ENCODE data around the gene TMTC4. TPM values are rescaled to one million over a fixed set of nuclear protein-coding genes. Genes with fewer than 3 reads are reported as not detected.

TMTC4 gene
- polyA plus RNA-seq, 1 donor from 2014 or later, result 123 TPM

DNA sequence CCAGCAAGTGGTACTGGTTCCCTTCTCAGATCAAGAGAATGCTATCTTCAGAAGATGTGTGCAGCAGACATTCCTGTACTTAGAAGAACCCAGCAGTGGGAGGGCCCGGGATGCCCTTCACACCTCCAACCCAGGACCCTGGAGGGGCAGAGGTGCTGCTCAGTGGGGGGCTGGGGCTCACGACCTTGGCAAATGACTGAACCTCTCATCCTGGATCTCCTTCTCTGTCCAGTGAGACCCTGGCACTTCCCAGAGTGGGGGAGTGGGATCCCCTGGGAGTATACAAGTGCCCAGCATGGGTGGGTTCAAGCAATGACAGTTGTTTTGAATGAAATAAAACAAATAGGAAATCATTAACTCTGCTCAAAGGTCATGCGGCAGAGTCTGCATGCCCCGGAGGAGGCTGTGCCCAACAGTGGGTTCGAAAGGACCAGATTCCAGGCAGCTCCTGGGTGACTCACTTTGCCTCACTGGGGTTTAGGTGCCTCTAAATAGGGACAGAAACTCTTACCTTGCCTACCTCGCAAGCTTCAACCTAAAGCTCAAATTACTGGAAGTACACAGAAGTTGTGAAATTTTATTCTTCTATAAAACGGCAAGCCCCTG is 112.9 kb downstream of the TMTC4 start:
- H4K20me1 ChIP-seq (ENCODE audit: insufficient read depth), result no peaks in the 10 kb centered on the region
- H3K4me2 ChIP-seq (ENCODE audit: low read length), result no peak overlapping the region
- H3K9me2 ChIP-seq (ENCODE audit: insufficient read depth, low read length), result no peaks in the 10 kb centered on the region
- H3K79me2 ChIP-seq (replicated peaks; ENCODE audit: insufficient read depth, low read length), result no peaks in the 10 kb centered on the region
- no peaks in the 10 kb centered on the region for H3F3A ChIP-seq (ENCODE audit: insufficient read depth, low read length, poor library complexity, severe bottlenecking)
- no peak overlapping the region for H3K9ac ChIP-seq (ENCODE audit: low read length)
- H3K4me3 ChIP-seq (ENCODE audit: low read length), result no peak overlapping the region
- TF ChIP-seq POLR2AphosphoS5 (IDR thresholded peaks at IDR 0.05) (no peak), EP300 (conservative IDR thresholded peaks at IDR 0.05; ENCODE audit: poor library complexity, severe bottlenecking) (no peak), SMC3 (conservative IDR thresholded peaks at IDR 0.05; ENCODE audit: poor library complexity) (no peak), EZH2 (IDR thresholded peaks at IDR 0.05; ENCODE audit: borderline replicate concordance, insufficient read depth, low read length, poor library complexity, severe bottlenecking) (no peak), RAD21 (conservative IDR thresholded peaks at IDR 0.05) (no peak), TAF1 (IDR thresholded peaks at IDR 0.05; ENCODE audit: low read depth) (no peak), MXI1 (conservative IDR thresholded peaks at IDR 0.05; ENCODE audit: poor library complexity, severe bottlenecking) (no peak)
- TF ChIP-seq, protein P1, sequence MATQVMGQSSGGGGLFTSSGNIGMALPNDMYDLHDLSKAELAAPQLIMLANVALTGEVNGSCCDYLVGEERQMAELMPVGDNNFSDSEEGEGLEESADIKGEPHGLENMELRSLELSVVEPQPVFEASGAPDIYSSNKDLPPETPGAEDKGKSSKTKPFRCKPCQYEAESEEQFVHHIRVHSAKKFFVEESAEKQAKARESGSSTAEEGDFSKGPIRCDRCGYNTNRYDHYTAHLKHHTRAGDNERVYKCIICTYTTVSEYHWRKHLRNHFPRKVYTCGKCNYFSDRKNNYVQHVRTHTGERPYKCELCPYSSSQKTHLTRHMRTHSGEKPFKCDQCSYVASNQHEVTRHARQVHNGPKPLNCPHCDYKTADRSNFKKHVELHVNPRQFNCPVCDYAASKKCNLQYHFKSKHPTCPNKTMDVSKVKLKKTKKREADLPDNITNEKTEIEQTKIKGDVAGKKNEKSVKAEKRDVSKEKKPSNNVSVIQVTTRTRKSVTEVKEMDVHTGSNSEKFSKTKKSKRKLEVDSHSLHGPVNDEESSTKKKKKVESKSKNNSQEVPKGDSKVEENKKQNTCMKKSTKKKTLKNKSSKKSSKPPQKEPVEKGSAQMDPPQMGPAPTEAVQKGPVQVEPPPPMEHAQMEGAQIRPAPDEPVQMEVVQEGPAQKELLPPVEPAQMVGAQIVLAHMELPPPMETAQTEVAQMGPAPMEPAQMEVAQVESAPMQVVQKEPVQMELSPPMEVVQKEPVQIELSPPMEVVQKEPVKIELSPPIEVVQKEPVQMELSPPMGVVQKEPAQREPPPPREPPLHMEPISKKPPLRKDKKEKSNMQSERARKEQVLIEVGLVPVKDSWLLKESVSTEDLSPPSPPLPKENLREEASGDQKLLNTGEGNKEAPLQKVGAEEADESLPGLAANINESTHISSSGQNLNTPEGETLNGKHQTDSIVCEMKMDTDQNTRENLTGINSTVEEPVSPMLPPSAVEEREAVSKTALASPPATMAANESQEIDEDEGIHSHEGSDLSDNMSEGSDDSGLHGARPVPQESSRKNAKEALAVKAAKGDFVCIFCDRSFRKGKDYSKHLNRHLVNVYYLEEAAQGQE (IDR thresholded peaks at IDR 0.05; ENCODE audit: borderline replicate concordance), result no peak
- TF ChIP-seq, protein P2, sequence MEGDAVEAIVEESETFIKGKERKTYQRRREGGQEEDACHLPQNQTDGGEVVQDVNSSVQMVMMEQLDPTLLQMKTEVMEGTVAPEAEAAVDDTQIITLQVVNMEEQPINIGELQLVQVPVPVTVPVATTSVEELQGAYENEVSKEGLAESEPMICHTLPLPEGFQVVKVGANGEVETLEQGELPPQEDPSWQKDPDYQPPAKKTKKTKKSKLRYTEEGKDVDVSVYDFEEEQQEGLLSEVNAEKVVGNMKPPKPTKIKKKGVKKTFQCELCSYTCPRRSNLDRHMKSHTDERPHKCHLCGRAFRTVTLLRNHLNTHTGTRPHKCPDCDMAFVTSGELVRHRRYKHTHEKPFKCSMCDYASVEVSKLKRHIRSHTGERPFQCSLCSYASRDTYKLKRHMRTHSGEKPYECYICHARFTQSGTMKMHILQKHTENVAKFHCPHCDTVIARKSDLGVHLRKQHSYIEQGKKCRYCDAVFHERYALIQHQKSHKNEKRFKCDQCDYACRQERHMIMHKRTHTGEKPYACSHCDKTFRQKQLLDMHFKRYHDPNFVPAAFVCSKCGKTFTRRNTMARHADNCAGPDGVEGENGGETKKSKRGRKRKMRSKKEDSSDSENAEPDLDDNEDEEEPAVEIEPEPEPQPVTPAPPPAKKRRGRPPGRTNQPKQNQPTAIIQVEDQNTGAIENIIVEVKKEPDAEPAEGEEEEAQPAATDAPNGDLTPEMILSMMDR (IDR thresholded peaks at IDR 0.05; ENCODE audit: poor library complexity, severe bottlenecking), result no peak
- H3K27ac ChIP-seq (ENCODE audit: low read length), result no peak overlapping the region
- no peak overlapping the region for H2AFZ ChIP-seq (ENCODE audit: low read depth, low read length)
- H3K36me3 ChIP-seq (ENCODE audit: insufficient read depth, low read length), result no peaks in the 10 kb centered on the region
- no peaks in the 10 kb centered on the region for H3K9me3 ChIP-seq (ENCODE audit: low read length)
- H3K27me3 ChIP-seq (ENCODE audit: insufficient read depth, low read depth, low read length), result no peaks in the 10 kb centered on the region

DNA sequence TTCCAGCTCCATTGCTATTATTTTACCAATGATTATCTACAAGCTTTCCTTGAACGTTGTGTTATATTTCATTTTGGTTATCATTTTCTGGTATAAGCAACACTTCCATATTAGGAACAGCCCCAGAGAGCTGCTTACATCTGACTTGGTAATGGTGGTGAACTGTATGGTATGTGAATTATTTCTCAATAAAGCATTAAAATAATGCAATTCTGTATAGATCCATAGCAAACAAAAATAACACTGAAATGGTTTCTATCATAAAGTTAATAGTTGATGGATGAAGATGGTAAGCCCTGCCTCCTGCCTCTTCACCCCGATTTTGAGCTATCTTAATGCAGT is 113.5 kb downstream of the TMTC4 start:
- no peak for TF ChIP-seq EZH2 (IDR thresholded peaks at IDR 0.05; ENCODE audit: borderline replicate concordance, insufficient read depth, low read length, poor library complexity, severe bottlenecking)
- TF ChIP-seq, protein P1 (IDR thresholded peaks at IDR 0.05; ENCODE audit: borderline replicate concordance), result no peak
- no peak for TF ChIP-seq TAF1 (IDR thresholded peaks at IDR 0.05; ENCODE audit: low read depth)
- no peak for TF ChIP-seq MXI1 (conservative IDR thresholded peaks at IDR 0.05; ENCODE audit: poor library complexity, severe bottlenecking)
- TF ChIP-seq RAD21 (conservative IDR thresholded peaks at IDR 0.05), result no peak
- H3K79me2 ChIP-seq (replicated peaks; ENCODE audit: insufficient read depth, low read length), result no peaks in the 10 kb centered on the region
- no peaks in the 10 kb centered on the region for H3F3A ChIP-seq (ENCODE audit: insufficient read depth, low read length, poor library complexity, severe bottlenecking)
- H3K4me3 ChIP-seq (ENCODE audit: low read length), result no peak overlapping the region
- H3K9ac ChIP-seq (ENCODE audit: low read length), result no peak overlapping the region
- no peaks in the 10 kb centered on the region for H4K20me1 ChIP-seq (ENCODE audit: insufficient read depth)
- no peak overlapping the region for H2AFZ ChIP-seq (ENCODE audit: low read depth, low read length)
- no peak overlapping the region for H3K4me2 ChIP-seq (ENCODE audit: low read length)
- no peaks in the 10 kb centered on the region for H3K27me3 ChIP-seq (ENCODE audit: insufficient read depth, low read depth, low read length)
- no peaks in the 10 kb centered on the region for H3K9me3 ChIP-seq (ENCODE audit: low read length)
- H3K36me3 ChIP-seq (ENCODE audit: insufficient read depth, low read length), result no peaks in the 10 kb centered on the region
- no peak overlapping the region for H3K27ac ChIP-seq (ENCODE audit: low read length)
- no peaks in the 10 kb centered on the region for H3K9me2 ChIP-seq (ENCODE audit: insufficient read depth, low read length)
